Endodermal cell (in vitro differentiated cells): Measurements from ENCODE around the gene SPACDR. TPM values are rescaled to one million over a fixed set of nuclear protein-coding genes. Genes with fewer than 3 reads are reported as not detected.
"Not testable (repeated sequence)": the region's sequence is repeated elsewhere in the genome, so short reads cannot be mapped to it uniquely, and the experiment has no call there.

Experiments
- DNase-seq: peaks from one replicate; pipeline ENCODE4 v3.0.0-alpha.2; 2017
- H3K27ac ChIP-seq: 2 replicates; pipeline ENCODE4 v1.5.1; 2013; ENCODE audit warnings: mild to moderate bottlenecking, low read depth, low read length, moderate library complexity
- H3K27me3 ChIP-seq: 2 replicates; pipeline ENCODE4 v1.6.1; 2013; ENCODE audit warnings: mild to moderate bottlenecking, low read length, moderate library complexity; ENCODE audit not compliant: insufficient read depth, control insufficient read depth, poor library complexity, severe bottlenecking
- H3K36me3 ChIP-seq: 2 replicates; pipeline ENCODE4 v1.7.0; 2013; ENCODE audit warnings: mild to moderate bottlenecking, low read length, moderate library complexity; ENCODE audit not compliant: control insufficient read depth, insufficient read depth
- H3K4me1 ChIP-seq: one replicate; pipeline ENCODE4 v1.7.0; 2013; ENCODE audit warnings: low read length; ENCODE audit not compliant: control insufficient read depth, insufficient read depth
- H3K4me3 ChIP-seq: 2 replicates; pipeline ENCODE4 v1.5.1; 2013; ENCODE audit warnings: mild to moderate bottlenecking, low read length, moderate library complexity
- H3K9ac ChIP-seq: 2 replicates; pipeline ENCODE4 v1.6.1; 2013; ENCODE audit warnings: mild to moderate bottlenecking, low read length, moderate library complexity; ENCODE audit not compliant: poor library complexity, severe bottlenecking; ENCODE audit errors: extremely low read depth
- H3K9me3 ChIP-seq: 2 replicates; pipeline ENCODE4 v1.6.1; 2013; ENCODE audit warnings: mild to moderate bottlenecking, low read length, moderate library complexity; ENCODE audit not compliant: control insufficient read depth
- H3K27ac Mint-ChIP-seq: 2 replicates; pipeline ENCODE4 v1.8.0; 2020; ENCODE audit warnings: mixed read lengths
- H3K27me3 Mint-ChIP-seq: 2 replicates; pipeline ENCODE4 v1.8.0; 2021; ENCODE audit warnings: mild to moderate bottlenecking, mixed read lengths; ENCODE audit not compliant: insufficient read depth
- H3K36me3 Mint-ChIP-seq: 2 replicates; pipeline ENCODE4 v1.8.0; 2020; ENCODE audit warnings: low read depth, mixed read lengths
- H3K4me1 Mint-ChIP-seq: 2 replicates; pipeline ENCODE4 v1.8.0; 2020; ENCODE audit warnings: mixed read lengths
- H3K4me3 Mint-ChIP-seq: 2 replicates; pipeline ENCODE4 v1.8.0; 2020; ENCODE audit warnings: mild to moderate bottlenecking, moderate library complexity, mixed read lengths
- H3K9me3 Mint-ChIP-seq: 2 replicates; pipeline ENCODE4 v1.8.0; 2020; ENCODE audit warnings: mild to moderate bottlenecking, mixed read lengths
- CTCF ChIP-seq: fragments of 200-600 bp; sonication (generic); conservative IDR thresholded peaks from 2 replicates; pipeline ENCODE4 v1.5.0; 2021; ENCODE audit warnings: antibody characterized with exemption, mild to moderate bottlenecking
- WGBS, 2 experiments: methylation state at CpG; one replicate each; pipeline versions ENCODE4 v1.1.5 to v1.1.7; 2013; ENCODE audit warnings: missing lambda C conversion rate in 2 of 2, mixed read lengths in 1 of 2; ENCODE audit not compliant: insufficient coverage in 1 of 2, insufficient read length in 1 of 2; 5-methylcytosine and 5-hydroxymethylcytosine counted together
- total RNA-seq, 2 donors: library from RNA; stranded (reverse); fragmentation: NEBNext Ultra II Directional in 1 of 2; extraction: Animal tissue kit (Norgen Biotek cat#: 25700) in 1 of 2; gene quantifications; 2 replicates in 1 of 2; 3 replicates in 1 of 2; pipeline ENCODE4 v1.2.1, GENCODE V29; 2021

SPACDR gene
- total RNA-seq, 2 donors from 2014 or later = 1.3 to 1.5 TPM

DNA sequence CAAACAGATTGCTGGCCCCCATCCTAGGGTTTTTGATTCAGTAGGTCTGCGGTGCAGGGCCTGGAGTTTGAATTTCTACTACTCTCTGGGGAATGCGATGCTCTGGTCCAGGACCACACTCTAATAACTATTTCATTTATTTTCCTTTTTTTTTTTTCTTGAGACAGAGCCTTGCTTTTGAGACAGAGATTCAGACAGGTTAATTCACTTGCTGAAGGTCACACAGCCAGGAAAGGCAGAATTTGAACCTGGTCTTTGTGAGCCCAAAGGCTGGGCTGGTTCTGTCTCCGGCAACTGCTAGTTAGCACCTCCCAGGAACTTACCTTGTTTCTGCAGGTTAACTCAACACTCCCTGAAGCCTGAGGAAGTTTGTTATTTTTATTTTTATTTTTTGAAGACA, 11.5 kb downstream of the SPACDR start:
- no peak overlapping the region for H3K27ac ChIP-seq
- H3K36me3 ChIP-seq = no peaks in the 10 kb centered on the region
- WGBS, 2 experiments = 90 to 100% methylated on average over 2 to 3 of the region's 3 CpGs
- H3K4me1 Mint-ChIP-seq = peaks cover 5% of the 10 kb centered on the region
- no peaks in the 10 kb centered on the region for H3K9me3 Mint-ChIP-seq
- H3K4me1 ChIP-seq = no peaks in the 10 kb centered on the region
- no peaks in the 10 kb centered on the region for H3K9me3 ChIP-seq
- H3K4me3 Mint-ChIP-seq = no peak overlapping the region
- no peak overlapping the region for H3K27ac Mint-ChIP-seq
- no peak for TF ChIP-seq CTCF
- no peak overlapping the region for H3K9ac ChIP-seq
- no peak for DNase-seq
- no peaks in the 10 kb centered on the region for H3K27me3 Mint-ChIP-seq
- no peak overlapping the region for H3K4me3 ChIP-seq
- H3K36me3 Mint-ChIP-seq = no peaks in the 10 kb centered on the region
- no peaks in the 10 kb centered on the region for H3K27me3 ChIP-seq

- H3K27me3 Mint-ChIP-seq = no peaks in the 10 kb centered on the region
- no peak overlapping the region for H3K9ac ChIP-seq
- H3K4me3 ChIP-seq = no peak overlapping the region
- H3K27me3 ChIP-seq = no peaks in the 10 kb centered on the region
- no peaks in the 10 kb centered on the region for H3K4me1 ChIP-seq
- no peak overlapping the region for H3K4me3 Mint-ChIP-seq
- H3K36me3 Mint-ChIP-seq = no peaks in the 10 kb centered on the region
- DNase-seq = no peak
- no peak for TF ChIP-seq CTCF
- H3K9me3 ChIP-seq = no peaks in the 10 kb centered on the region
- no peak overlapping the region for H3K27ac ChIP-seq
- H3K9me3 Mint-ChIP-seq = no peaks in the 10 kb centered on the region
- H3K36me3 ChIP-seq = no peaks in the 10 kb centered on the region
- H3K27ac Mint-ChIP-seq = peak overlapping the region; percentile 44
- H3K4me1 Mint-ChIP-seq = peaks cover 4% of the 10 kb centered on the region
- 93 to 95% methylated on average over 8 to 13 of the region's 13 CpGs for WGBS, 2 experiments
Observed at GRCh38 chr7:100449190-100449795, 14.8 kb downstream of the SPACDR start.

- not testable (repeated sequence) for H3K36me3 ChIP-seq, H3K4me1 Mint-ChIP-seq, H3K9me3 Mint-ChIP-seq, DNase-seq, H3K27ac ChIP-seq, H3K9ac ChIP-seq, H3K4me1 ChIP-seq, H3K27me3 ChIP-seq, H3K4me3 Mint-ChIP-seq, H3K36me3 Mint-ChIP-seq, H3K9me3 ChIP-seq, H3K4me3 ChIP-seq, H3K27ac Mint-ChIP-seq, H3K27me3 Mint-ChIP-seq
- 82 to 90% methylated on average over 7 to 8 of the region's 8 CpGs for WGBS, 2 experiments
Observed at GRCh38 chr7:100447363-100447762, 16.7 kb downstream of the SPACDR start.

DNA sequence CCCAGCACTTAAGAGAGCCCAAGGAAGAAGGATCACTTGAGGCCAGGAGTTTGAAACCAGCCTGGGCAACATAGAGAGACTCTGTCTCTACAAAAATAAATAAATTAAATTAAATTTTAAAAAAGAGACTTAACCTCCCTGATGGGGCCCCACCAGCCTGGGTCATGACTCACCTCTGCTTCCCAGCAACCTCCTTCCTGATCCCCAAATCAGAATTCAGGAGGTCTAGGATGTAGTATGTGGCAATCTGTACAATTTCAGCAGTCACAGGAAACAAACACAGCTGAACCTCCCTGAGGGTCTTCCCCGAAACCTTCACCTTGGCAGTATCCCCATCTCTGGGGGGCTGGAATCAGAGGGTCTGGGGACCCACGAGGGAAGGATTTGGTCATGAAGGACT, 18.0 kb downstream of the SPACDR start:
- Histone ChIP-seq H3K4me3 (no peak overlapping the region), H3K4me1 (no peaks in the 10 kb centered on the region), H3K9me3 (no peaks in the 10 kb centered on the region), H3K9ac (no peak overlapping the region), H3K27me3 (no peaks in the 10 kb centered on the region), H3K27ac (no peak overlapping the region), H3K36me3 (no peaks in the 10 kb centered on the region)
- H3K4me1 Mint-ChIP-seq = peaks cover 5% of the 10 kb centered on the region
- TF ChIP-seq CTCF = peak; percentile 11
- H3K27me3 Mint-ChIP-seq = no peaks in the 10 kb centered on the region
- H3K9me3 Mint-ChIP-seq = no peaks in the 10 kb centered on the region
- DNase-seq = no peak
- no peaks in the 10 kb centered on the region for H3K36me3 Mint-ChIP-seq
- H3K27ac Mint-ChIP-seq = peak overlapping the region; percentile 74
- H3K4me3 Mint-ChIP-seq = no peak overlapping the region
- 91 to 93% methylated on average over 2 of the region's 2 CpGs for WGBS, 2 experiments
